Liver (tissue), 3 donors: ENCODE results near the gene PCNT.

Source experiments
- CTCF ChIP-seq: fragments of 150-350 bp; IDR thresholded peaks from 2 replicates; pipeline ENCODE4 v1.5.1; 2017; ENCODE audit warnings: improper control_type of control experiment, low read depth, low read length; ENCODE audit not compliant: missing input control
- EGR1 ChIP-seq, 2 donors: IDR thresholded peaks; 2 replicates each; pipeline ENCODE4 v1.6.1; 2016 to 2018; ENCODE audit warnings: antibody characterized with exemption in 2 of 2, low read depth in 2 of 2
- FOXA1 ChIP-seq: IDR thresholded peaks from 2 replicates; pipeline ENCODE4 v1.6.1; 2016; ENCODE audit warnings: antibody characterized with exemption
- GABPA ChIP-seq, 2 donors: IDR thresholded peaks in 1 of 2; conservative IDR thresholded peaks in 1 of 2; 2 replicates each; pipeline ENCODE4 v1.6.1; 2016; ENCODE audit warnings: antibody characterized with exemption in 2 of 2, mild to moderate bottlenecking in 1 of 2, moderate library complexity in 1 of 2
- HNF4A ChIP-seq, 2 donors: conservative IDR thresholded peaks; 2 replicates each; pipeline ENCODE4 v1.6.1; 2016; ENCODE audit warnings: antibody characterized with exemption in 2 of 2, mild to moderate bottlenecking in 2 of 2
- RAD21 ChIP-seq, 2 donors: IDR thresholded peaks; 2 replicates each; pipeline ENCODE4 v1.6.1; 2016; ENCODE audit warnings: antibody characterized with exemption in 2 of 2, mild to moderate bottlenecking in 2 of 2
- REST ChIP-seq: IDR thresholded peaks from 2 replicates; pipeline ENCODE4 v1.6.1; 2016; ENCODE audit warnings: antibody characterized with exemption, mild to moderate bottlenecking
- SP1 ChIP-seq: IDR thresholded peaks from 2 replicates; pipeline ENCODE4 v1.6.1; 2018; ENCODE audit warnings: antibody characterized with exemption, mild to moderate bottlenecking
- YY1 ChIP-seq: IDR thresholded peaks from 2 replicates; pipeline ENCODE4 v1.6.1; 2016; ENCODE audit warnings: antibody characterized with exemption, mild to moderate bottlenecking
- ZBTB33 ChIP-seq: IDR thresholded peaks from 2 replicates; pipeline ENCODE4 v1.6.1; 2016; ENCODE audit warnings: antibody characterized with exemption
- donor health status: healthy.
- donor health status: healthy.

GRCh38 chr21:46491553-46491952, 167.6 kb downstream of the PCNT start:
- TF ChIP-seq YY1 (no peak), CTCF (no peak), REST (no peak), HNF4A (conservative IDR thresholded peaks at IDR 0.05) (no peak), FOXA1 (no peak), GABPA (IDR thresholded peaks at IDR 0.05 in 1 of 2, conservative IDR thresholded peaks at IDR 0.05 in 1 of 2) (no peak), RAD21 (IDR thresholded peaks at IDR 0.05) (no peak), EGR1 (IDR thresholded peaks at IDR 0.05; ENCODE audit: low read depth in 2 of 2) (no peak), ZBTB33 (no peak), SP1 (no peak)
